Parathyroid adenoma (tissue), 2 donors: ENCODE measurements around the gene TMEM150C.
A peak's percentile ranks its signal among the peaks of the same experiment; 100 is the strongest.

Experiments
- H2AFZ ChIP-seq: fragments of 300-600 bp; sonication (generic); one replicate; pipeline ENCODE4 v1.7.0; 2017; ENCODE audit warnings: antibody characterized with exemption, mild to moderate bottlenecking
- H3K27ac ChIP-seq: fragments of 300-600 bp; sonication (generic); one replicate; pipeline ENCODE4 v1.7.0; 2017
- H3K27me3 ChIP-seq: fragments of 300-600 bp; sonication (generic); one replicate; pipeline ENCODE4 v1.7.0; 2017; ENCODE audit warnings: low read length; ENCODE audit not compliant: control insufficient read depth, insufficient read depth
- H3K36me3 ChIP-seq: fragments of 300-600 bp; sonication (generic); one replicate; pipeline ENCODE4 v1.7.0; 2017; ENCODE audit warnings: low read length; ENCODE audit not compliant: control insufficient read depth, insufficient read depth
- H3K4me1 ChIP-seq: fragments of 300-600 bp; sonication (generic); one replicate; pipeline ENCODE4 v1.7.0; 2017; ENCODE audit warnings: control low read depth
- H3K4me2 ChIP-seq: fragments of 300-600 bp; sonication (generic); one replicate; pipeline ENCODE4 v1.7.0; 2017; ENCODE audit warnings: low read length
- H3K4me3 ChIP-seq: fragments of 300-600 bp; sonication (generic); one replicate; pipeline ENCODE4 v1.7.0; 2017; ENCODE audit warnings: low read depth, low read length
- H3K79me2 ChIP-seq: fragments of 300-600 bp; sonication (generic); one replicate; pipeline ENCODE4 v1.7.0; 2017; ENCODE audit warnings: control low read depth
- H3K9ac ChIP-seq: fragments of 300-600 bp; sonication (generic); one replicate; pipeline ENCODE4 v1.7.0; 2017; ENCODE audit warnings: mild to moderate bottlenecking
- H3K9me3 ChIP-seq: fragments of 300-600 bp; sonication (generic); one replicate; pipeline ENCODE4 v1.7.0; 2017; ENCODE audit warnings: low read length; ENCODE audit not compliant: control insufficient read depth
- TF ChIP-seq, protein P1 (sequence below): fragments of 300-600 bp; sonication (generic); IDR thresholded peaks from one replicate; pipeline ENCODE4 v1.7.0; 2017; ENCODE audit warnings: antibody characterized with exemption, mild to moderate bottlenecking
- donor health status: primary hyperparathyroidism.

The TMEM150C gene

GRCh38 chr4:82561786-82562563, at the start of gene TMEM150C:
Gene TMEM150C (minus strand): TSS chr4:82561988. CDS start chr4:82504657, 57,331 bp downstream.
- H3K27ac ChIP-seq: no peak within 1 kb of the TSS
- TF ChIP-seq, protein P1, sequence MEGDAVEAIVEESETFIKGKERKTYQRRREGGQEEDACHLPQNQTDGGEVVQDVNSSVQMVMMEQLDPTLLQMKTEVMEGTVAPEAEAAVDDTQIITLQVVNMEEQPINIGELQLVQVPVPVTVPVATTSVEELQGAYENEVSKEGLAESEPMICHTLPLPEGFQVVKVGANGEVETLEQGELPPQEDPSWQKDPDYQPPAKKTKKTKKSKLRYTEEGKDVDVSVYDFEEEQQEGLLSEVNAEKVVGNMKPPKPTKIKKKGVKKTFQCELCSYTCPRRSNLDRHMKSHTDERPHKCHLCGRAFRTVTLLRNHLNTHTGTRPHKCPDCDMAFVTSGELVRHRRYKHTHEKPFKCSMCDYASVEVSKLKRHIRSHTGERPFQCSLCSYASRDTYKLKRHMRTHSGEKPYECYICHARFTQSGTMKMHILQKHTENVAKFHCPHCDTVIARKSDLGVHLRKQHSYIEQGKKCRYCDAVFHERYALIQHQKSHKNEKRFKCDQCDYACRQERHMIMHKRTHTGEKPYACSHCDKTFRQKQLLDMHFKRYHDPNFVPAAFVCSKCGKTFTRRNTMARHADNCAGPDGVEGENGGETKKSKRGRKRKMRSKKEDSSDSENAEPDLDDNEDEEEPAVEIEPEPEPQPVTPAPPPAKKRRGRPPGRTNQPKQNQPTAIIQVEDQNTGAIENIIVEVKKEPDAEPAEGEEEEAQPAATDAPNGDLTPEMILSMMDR: no peak
- H3K36me3 ChIP-seq: no peaks in the 10 kb centered on the region
- H3K4me3 ChIP-seq: peak within 1 kb of the TSS; percentile 34
- H3K4me1 ChIP-seq: no peaks in the 10 kb centered on the region
- peak within 1 kb of the TSS; percentile 68 for H2AFZ ChIP-seq
- H3K79me2 ChIP-seq: no peaks in the 10 kb centered on the region
- H3K27me3 ChIP-seq: no peaks in the 10 kb centered on the region
- H3K4me2 ChIP-seq: peak within 1 kb of the TSS; percentile 77
- no peak within 1 kb of the TSS for H3K9ac ChIP-seq
- H3K9me3 ChIP-seq: no peaks in the 10 kb centered on the region

DNA sequence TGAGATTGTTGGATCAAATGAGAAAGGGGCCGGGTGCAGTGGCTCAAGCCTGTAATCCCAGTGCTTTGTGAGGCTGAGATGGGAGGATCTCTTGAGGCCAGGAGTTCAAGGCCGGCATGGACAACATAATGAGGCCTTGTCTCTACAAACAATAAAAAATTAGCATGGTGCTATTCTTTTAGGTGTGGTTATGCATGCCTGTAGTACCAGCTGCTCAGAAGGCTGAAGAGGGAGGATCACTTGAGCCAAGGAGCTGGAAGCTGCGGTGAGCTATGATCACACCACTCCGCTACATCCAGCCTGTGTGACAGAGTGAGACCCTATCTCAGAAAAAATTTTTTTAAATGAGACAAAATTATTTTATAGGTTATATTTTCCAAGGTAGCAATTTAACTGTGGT, 49.7 kb upstream of the TMEM150C start:
- TF ChIP-seq, protein P1: no peak
- H3K79me2 ChIP-seq: no peaks in the 10 kb centered on the region
- H3K4me3 ChIP-seq: no peak overlapping the region
- H2AFZ ChIP-seq: no peak overlapping the region
- H3K36me3 ChIP-seq: no peaks in the 10 kb centered on the region
- no peaks in the 10 kb centered on the region for H3K27me3 ChIP-seq
- no peaks in the 10 kb centered on the region for H3K4me1 ChIP-seq
- H3K9ac ChIP-seq: no peak overlapping the region
- no peak overlapping the region for H3K4me2 ChIP-seq
- no peak overlapping the region for H3K27ac ChIP-seq
- no peaks in the 10 kb centered on the region for H3K9me3 ChIP-seq

- H3K4me1 ChIP-seq: no peaks in the 10 kb centered on the region
- H3K27ac ChIP-seq: no peak overlapping the region
- H3K79me2 ChIP-seq: no peaks in the 10 kb centered on the region
- no peaks in the 10 kb centered on the region for H3K9me3 ChIP-seq
- H3K4me3 ChIP-seq: no peak overlapping the region
- no peak overlapping the region for H2AFZ ChIP-seq
- H3K4me2 ChIP-seq: no peak overlapping the region
- no peaks in the 10 kb centered on the region for H3K36me3 ChIP-seq
- H3K27me3 ChIP-seq: no peaks in the 10 kb centered on the region
- TF ChIP-seq, protein P1: no peak
- H3K9ac ChIP-seq: no peak overlapping the region
These were observed 48.3 kb upstream of the TMEM150C start for GRCh38 chr4:82610041-82610440.

GRCh38 chr4:82606622-82607021, 44.8 kb upstream of the TMEM150C start:
- Histone ChIP-seq H3K27me3 (no peaks in the 10 kb centered on the region), H3K27ac (no peak overlapping the region), H3K9me3 (no peaks in the 10 kb centered on the region), H3K9ac (no peak overlapping the region), H3K4me1 (no peaks in the 10 kb centered on the region), H2AFZ (no peak overlapping the region), H3K79me2 (no peaks in the 10 kb centered on the region), H3K4me2 (no peak overlapping the region), H3K36me3 (no peaks in the 10 kb centered on the region), H3K4me3 (no peak overlapping the region)
- TF ChIP-seq, protein P1: no peak

DNA sequence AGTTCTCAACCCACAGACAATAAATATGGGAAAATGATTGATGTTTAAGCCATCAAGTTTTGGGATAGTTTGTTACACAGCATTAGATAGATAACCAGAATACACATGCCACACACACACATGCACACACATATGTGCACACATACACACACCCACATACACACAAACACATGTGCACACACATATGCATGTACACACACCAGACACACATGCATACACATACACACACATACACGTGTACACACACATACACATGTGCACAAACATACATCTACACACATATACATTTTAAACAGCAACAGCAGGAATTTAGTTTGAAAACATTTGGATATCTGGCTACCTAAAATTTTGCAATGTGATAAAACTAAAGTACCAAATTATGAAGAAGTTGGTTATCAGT, 42.7 kb upstream of the TMEM150C start:
- no peaks in the 10 kb centered on the region for H3K36me3 ChIP-seq
- H3K9me3 ChIP-seq: no peaks in the 10 kb centered on the region
- no peaks in the 10 kb centered on the region for H3K4me1 ChIP-seq
- H3K9ac ChIP-seq: no peak overlapping the region
- no peak overlapping the region for H2AFZ ChIP-seq
- no peak overlapping the region for H3K27ac ChIP-seq
- no peak overlapping the region for H3K4me2 ChIP-seq
- TF ChIP-seq, protein P1: no peak
- no peak overlapping the region for H3K4me3 ChIP-seq
- H3K79me2 ChIP-seq: no peaks in the 10 kb centered on the region
- H3K27me3 ChIP-seq: no peaks in the 10 kb centered on the region
